ENCODE data around the gene MTHFD2L.

- TF ChIP-seq CTCF (IDR thresholded peaks at IDR 0.05), result no peak
- no peak for TF ChIP-seq POLR2A (IDR thresholded peaks at IDR 0.05)
These were observed 47.2 kb upstream of the MTHFD2L start for GRCh38 chr4:74110670-74111069.
